GM13976 (cell line): ENCODE measurements around the gene VTI1A.

Experiments used
- DNase-seq: peaks from one replicate; pipeline ENCODE4 v3.0.0; 2012; ENCODE audit warnings: low spot score
- CTCF ChIP-seq: IDR thresholded peaks from 2 replicates; pipeline ENCODE4 v1.5.1; 2012; ENCODE audit warnings: borderline replicate concordance, mild to moderate bottlenecking; ENCODE audit not compliant: insufficient read depth; ENCODE audit errors: extremely low read depth, missing control alignments, control extremely low read depth
- in situ Hi-C: fragments of 300-500 bp; cut with MboI; formaldehyde crosslinking; loops from one replicate; pipeline ENCODE4 v1.12.0; 2022; ENCODE audit warnings: low sequenced_read_pairs, mixed read lengths, inconsistent platforms; ENCODE audit not compliant: unreplicated experiment

Gene VTI1A

GRCh38 chr10:112716924-112717413, 270.0 kb downstream of the VTI1A start:
- DNase-seq = no peak
- in situ Hi-C loops = loop anchor here (25.0 kb wide), 1 partner anchor 670 kb away; no protein-coding TSS in a partner anchor
- TF ChIP-seq CTCF = no peak

GRCh38 chr10:112720178-112720577, 273.2 kb downstream of the VTI1A start:
- no peak for TF ChIP-seq CTCF

GRCh38 chr10:112721080-112721698, 274.2 kb downstream of the VTI1A start:
- in situ Hi-C loops = loop anchor here (25.0 kb wide), 1 partner anchor 666 kb away; no protein-coding TSS in a partner anchor
- TF ChIP-seq CTCF = peak; percentile 36
- peak; percentile 32 for DNase-seq

More at GRCh38 chr10:112720178-112720577, 273.2 kb downstream of the VTI1A start:
- in situ Hi-C loops = loop anchor here (25.0 kb wide), 1 partner anchor 667 kb away; no protein-coding TSS in a partner anchor
- no peak for DNase-seq

- in situ Hi-C loops = loop anchor here (25.0 kb wide), 1 partner anchor 665 kb away; no protein-coding TSS in a partner anchor
- TF ChIP-seq CTCF = no peak
- no peak for DNase-seq
These were observed 275.7 kb downstream of the VTI1A start for GRCh38 chr10:112722758-112723157.

GRCh38 chr10:112723876-112724275, 276.9 kb downstream of the VTI1A start:
- no peak for DNase-seq
- no peak for TF ChIP-seq CTCF
- in situ Hi-C loops = loop anchor here (25.0 kb wide), 1 partner anchor 663 kb away; no protein-coding TSS in a partner anchor

GRCh38 chr10:112724404-112724991, 277.5 kb downstream of the VTI1A start:
- no peak for TF ChIP-seq CTCF
- in situ Hi-C loops = loop anchor here (25.0 kb wide), 1 partner anchor 663 kb away; no protein-coding TSS in a partner anchor
- DNase-seq = no peak
